A204.1 (cell line): ENCODE data around the gene ABCA3.

Experiments
- FAIRE-seq: peaks from 2 replicates; lab custom pipeline; 2012; peaks lifted over from hg19 to GRCh38; lab: Jason Lieb, UNC

The ABCA3 gene

DNA sequence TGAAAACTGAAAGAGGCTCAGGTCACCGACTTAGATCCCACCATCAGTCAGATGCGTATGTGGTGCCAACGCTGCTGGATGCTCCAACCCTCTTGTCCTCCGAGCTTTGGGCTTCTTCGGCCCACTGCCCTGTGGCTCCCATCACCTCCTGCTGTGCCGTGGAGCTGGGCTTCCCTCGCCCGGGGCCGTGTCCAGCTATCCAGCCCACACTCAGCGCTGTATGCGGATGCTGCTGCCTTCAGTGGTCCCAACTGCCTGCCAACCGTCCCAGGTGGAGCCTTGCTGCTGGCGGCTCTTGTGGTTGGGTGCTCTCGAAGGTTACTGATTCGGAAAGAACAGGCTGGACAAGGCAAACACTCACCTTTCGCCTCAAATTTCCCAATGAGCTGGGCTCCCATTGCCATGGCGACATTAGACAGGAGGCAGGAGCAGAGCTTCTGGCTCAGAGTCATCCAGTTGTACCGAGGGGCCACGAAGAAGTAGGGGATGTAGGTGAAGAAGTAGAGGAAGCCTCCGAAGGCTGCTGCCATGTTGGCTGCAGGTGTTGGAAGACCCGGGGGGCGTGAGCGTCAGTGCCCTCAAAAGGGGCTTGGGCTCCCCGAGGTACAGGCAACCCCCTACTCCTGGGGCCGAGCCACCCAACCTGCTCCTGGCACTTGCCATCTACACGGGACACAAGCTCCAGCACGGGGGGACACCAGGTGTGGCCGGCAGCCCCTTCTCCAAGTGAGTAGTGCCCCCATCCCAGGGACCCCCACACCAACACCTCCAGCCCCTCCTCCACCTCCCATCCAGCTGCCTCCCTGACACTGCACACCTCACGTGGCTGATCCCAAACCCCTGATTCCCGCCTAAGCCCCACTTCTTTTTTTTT, 32.2 kb downstream of the ABCA3 start:
- FAIRE-seq, result no peak

DNA sequence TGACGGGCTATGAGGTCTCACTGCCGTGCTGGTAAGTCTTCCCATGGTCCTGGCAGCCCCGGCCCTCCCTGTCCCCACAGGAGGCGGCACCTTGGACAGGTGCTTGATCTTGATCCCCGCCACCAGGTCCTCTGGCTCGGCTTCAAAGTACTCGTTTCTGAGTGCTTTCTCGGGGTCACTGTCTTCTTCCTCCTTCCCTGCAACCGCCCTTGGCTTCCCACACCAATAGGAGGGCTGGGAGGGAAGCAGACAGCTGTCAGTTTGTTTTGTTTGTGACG, 40.7 kb downstream of the ABCA3 start:
- FAIRE-seq, result no peak

DNA sequence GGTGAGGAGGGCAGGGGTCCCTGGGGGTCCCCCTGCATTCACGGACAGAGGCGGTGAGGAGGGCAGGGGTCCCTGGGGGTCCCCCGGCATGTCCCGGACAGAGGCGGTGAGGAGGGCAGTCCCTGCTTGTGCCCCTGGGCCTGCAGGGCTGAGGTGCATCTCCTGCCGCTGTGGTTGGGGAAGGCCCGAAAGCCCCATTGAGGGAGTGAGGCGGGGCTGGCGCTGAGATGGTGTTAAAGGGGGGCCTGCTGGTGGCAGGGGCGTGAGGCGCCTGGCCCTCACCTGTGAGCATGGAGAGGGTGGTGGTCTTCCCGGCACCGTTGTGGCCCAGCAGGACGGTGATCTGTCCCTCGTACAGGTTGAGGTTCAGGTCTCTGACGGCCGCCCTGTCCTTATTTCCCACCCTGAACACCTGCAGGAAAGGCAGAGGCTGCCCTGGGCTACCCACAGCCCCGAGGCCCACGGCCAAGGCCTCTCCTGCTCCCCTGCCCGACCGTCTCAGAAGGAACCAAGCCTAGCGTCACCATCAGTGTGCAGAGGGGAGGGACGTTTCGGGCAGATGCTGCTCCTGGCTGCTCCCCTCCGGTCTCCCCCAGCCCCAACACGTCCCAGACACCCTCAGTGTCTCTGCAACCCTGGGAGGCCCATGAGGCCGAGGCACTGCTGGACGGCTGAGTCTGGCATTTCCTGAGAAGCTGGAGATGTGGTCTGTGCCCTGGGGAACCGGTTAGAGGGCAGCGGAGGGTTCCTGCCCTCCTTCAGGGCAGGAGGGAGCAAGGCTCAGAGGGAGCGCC, 41.2 kb downstream of the ABCA3 start:
- FAIRE-seq, result no peak

DNA sequence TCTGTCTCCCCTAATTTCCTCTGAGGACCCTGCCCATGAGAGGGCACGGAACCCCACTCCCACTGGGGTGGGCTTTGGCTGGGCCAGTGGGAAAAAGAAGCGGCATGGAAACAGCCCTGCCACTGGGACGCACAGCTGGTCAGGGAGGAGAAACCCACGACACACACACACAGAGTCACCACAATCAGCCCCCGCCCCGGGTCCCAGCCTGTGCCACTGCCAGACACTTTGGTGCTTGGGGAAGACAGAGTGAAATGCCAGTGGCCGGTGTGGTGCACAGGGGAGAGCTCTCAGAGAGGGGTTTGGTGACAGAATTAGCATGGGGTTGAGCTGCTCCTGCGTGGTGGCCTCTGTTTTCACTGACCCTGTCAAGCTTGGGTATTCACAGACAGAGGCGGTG, 41.9 kb downstream of the ABCA3 start:
- FAIRE-seq, result no peak

DNA sequence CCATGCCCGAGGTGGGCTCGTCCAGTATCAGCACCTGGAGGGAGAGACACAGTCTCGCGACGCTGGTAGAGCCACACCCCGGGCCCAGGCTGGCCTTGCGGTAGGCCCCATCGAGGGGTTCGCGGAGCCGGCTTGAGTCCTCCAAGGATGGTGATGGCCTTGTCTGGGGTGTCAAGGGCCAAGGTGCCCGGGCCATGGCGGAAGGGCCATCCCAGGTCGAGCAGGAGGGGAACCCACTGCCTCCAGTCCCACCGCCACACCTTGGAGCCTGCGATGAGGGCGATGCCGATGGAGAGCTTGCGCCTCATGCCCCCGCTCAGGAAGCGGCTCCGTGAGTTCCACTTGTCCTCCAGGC, 43.0 kb downstream of the ABCA3 start:
- FAIRE-seq, result no peak

DNA sequence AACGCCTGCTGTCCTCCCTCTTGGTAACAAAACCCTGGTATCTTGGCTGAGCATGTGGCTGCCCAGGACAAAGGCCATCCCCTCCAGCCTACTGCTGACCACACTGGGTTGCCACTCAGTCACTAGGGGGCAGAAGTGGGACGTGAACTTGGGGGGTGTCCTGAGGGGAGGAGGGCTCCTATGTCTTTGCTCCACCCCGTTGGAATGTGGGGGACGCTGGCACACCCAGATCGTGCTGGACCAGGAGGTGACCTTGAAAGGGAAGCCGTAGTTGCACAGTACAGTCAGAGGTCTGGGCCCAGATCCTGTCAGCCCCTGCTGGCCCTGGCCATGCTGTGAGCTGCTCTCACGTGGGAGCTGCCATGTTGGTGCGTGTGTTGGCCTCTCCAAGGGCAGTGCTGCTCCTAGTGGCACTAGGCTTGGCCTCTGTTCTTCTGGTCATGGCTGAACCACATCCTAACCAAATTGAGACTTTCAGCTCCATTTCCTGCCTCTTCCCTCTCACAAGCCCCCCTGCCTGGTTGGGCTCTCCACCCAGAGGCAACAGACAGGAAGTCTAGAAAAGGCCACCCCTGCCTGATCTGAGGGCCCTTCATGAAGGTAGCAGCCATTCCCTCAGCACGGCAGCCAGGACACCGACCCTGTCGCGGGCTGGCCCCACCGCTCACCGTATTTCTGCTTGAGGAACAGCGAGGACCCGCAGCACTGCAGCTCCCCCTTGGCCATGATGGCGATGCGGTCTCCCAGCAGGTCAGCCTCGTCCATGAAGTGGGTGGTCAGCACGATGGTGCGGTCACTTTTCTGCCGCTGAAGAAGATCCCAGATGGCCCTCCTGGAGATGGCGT, 43.6 kb downstream of the ABCA3 start:
- FAIRE-seq, result no peak

DNA sequence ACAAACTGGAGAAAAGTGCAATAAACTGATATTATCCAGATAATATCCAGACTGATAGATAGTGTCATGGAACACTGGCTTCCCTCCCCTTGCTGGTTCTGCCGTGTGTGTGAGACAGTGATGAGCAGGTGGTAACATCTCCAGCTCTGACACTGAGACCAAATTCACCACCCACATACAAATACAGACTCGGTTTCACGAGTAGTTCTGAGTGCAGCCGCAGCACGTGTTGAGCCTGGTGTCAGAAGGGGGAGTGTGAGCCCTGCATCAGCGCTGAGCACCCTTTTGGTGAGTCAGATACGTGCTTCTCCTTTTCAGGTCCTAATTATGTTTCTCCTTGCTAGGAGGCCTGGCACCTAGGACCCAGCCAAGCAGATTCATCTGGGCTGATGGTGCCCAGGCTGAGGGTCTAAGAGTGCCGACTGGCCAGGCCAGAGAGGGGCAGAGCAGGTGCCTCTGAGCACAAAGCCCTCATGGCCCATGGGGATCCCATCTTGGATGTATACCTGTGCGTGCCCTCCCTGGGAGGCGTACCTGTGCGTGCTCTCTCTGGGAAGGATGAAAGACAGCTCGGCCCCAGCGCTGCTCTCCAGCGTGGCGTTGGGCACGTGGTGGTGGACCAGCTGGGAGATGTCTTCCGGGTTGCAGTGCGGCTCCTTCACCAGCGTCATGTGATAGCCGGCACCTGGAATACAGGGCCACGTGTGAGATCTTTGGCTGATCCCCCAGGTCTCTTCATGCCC, 45.3 kb downstream of the ABCA3 start:
- FAIRE-seq, result no peak

DNA sequence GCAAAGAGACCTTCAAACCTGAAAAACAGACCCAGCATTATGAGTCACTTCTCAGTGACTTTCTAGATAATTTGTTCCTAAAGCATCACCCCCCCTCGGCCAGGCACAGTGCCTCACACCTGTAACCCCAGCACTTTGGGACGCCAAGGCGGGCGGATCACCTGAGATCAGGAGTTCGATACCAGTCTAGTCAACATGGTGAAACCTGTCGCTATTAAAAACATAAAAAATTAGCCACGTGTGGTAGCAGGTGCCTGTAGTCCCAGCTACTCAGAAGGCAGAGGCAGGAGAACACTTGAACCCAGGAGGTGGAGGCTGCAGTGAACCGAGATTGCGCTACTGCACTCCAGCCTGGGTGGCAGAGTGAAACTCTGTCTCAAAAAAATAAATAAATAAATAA, 48.3 kb downstream of the ABCA3 start:
- FAIRE-seq, result no peak

DNA sequence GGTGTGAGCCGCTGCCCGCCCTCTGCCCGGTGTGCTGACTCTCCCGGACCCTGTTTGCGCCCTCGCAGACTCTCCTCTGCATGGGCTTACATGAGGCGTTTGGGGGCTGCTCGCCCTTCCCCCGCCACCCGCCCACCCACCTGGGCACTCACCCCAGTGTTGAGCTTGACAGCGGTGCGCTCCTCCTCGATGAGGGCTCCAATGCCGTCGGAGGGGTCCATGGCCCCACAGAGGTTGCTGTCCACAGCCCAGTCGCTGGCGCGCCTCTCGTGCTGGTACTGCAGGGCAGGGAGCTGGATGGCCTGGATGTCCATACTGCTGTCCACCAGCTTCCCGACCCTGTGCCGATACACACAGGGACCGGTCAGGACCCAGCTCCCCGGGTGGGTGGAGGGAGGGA, 51.2 kb downstream of the ABCA3 start:
- no peak for FAIRE-seq

DNA sequence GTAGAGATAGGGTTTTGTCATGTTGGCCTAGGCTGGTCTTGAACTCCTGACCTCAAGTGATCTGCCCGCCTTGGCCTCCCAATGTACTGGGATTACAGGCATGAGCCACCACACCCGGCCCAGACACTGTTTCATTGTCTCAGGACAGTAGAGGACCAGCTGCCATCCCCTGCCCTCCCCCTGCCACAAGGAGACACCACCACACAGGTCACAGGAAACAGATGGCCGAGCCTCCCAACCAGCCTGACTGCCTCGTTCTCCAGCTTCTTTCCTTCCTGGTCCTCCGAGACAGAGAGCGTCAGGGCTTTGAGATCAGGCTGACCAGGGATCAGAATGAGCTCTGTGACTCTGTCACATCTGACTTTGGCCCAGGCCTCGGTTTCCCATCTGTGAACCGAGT, 51.8 kb downstream of the ABCA3 start:
- FAIRE-seq, result no peak

DNA sequence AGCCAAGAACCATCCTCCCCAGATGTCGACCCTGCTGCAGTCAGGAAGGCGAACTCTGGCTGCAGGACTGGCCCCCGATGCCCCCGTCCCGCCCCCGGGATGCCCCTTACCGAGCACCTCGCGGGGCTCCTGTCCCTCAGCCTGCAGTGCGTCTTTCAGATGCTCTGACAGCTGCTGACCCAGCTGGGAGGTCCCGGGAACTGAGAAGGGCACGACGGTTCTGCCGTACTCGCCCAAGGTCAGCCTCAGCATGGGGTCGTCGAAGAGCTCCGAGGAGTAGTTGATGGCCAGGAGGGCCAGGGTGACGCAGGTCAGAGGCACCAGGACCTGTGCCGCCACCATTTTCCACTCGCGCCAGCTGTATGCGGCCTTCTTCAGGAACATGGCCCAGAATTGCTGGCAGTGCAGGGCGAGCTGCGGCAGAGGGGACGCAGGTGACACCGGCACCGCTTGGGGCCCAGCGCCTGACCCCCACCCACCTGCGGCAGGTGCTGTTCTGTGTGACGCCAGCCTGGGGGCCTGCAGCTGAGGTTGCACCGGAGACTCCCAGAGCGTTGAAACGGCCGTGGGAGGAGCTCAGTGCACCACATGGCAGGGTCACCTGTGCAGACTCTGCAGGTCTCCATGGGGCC, 52.5 kb downstream of the ABCA3 start:
- FAIRE-seq, result no peak

DNA sequence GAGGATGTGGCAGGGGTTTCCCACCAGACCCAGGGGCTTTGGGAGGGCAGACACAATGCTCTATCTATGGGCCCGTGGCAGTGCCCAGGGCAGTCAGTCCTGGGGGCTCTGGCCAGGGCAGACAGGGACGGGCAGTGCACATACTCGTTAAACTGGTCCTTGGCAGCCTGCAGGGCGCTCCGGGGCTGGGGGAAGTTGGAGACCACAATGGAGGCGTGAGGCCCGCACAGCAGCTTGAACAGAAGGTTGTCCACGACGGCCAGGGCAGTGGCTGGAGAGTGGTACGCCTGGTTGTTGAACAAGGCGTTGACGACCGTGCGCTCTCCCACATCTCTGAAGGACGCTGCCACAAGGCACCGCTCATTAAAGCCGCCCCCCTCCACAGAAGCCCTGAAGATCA, 54.0 kb downstream of the ABCA3 start:
- FAIRE-seq, result no peak

DNA sequence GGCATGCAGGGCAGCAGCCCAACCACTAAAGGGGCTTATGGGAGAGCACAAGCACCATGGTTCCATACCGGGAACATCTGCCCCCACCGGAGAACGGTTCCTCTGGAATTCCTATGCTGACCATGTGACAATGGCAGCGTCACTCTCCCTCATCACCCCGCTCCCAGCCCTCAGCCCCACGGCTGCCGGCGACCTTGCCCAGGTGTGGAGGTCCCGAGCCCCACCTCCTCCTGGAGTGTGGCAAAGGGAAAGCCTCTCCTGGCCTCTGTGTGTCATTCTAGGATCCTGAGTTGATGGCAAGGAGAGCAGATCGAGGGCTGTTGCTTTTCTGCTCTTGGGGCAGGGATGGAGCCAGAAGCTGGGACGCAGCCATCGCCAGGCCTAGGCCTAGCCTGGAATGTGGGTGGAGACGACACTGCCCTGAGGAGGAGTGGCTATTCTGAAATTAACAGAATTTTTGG, 54.8 kb downstream of the ABCA3 start:
- FAIRE-seq, result no peak

DNA sequence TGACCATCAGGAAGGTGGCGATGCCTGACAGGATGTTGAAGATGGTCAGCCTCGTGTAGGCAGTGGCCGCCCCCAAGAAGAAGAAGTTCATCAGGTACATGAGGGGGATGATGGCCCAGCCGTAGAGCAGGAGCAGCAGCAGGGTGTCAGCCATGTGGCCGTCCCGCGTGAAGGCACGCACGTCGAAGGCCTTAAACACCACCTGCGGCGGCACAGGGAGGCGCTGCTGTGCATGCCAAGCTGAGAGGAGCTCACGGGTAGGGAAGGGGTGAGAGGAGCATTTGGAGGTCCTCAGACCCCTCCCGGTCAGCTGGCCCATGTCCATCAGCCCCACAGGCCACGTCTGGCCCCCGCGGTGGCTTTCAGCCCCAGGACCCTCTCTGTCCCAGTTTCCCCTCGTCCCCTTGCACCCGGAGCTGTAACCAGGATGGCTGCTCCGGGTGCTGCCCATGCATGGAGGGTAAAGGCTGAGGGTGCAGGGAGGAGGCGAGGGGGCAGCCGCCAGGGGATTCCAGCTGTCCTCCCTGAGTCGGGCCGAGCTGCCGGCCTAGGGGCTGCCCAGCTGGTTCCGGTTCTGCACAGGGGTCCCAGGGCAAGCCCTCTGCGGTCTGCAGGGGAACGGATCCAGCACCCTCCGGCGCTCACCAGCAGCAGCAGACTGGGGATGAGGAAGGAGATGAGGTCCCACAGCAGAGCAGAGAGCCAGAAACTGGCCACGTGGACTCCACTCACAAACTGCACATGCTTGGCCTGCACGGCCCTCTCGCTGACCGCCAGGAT, 55.5 kb downstream of the ABCA3 start:
- FAIRE-seq, result no peak

DNA sequence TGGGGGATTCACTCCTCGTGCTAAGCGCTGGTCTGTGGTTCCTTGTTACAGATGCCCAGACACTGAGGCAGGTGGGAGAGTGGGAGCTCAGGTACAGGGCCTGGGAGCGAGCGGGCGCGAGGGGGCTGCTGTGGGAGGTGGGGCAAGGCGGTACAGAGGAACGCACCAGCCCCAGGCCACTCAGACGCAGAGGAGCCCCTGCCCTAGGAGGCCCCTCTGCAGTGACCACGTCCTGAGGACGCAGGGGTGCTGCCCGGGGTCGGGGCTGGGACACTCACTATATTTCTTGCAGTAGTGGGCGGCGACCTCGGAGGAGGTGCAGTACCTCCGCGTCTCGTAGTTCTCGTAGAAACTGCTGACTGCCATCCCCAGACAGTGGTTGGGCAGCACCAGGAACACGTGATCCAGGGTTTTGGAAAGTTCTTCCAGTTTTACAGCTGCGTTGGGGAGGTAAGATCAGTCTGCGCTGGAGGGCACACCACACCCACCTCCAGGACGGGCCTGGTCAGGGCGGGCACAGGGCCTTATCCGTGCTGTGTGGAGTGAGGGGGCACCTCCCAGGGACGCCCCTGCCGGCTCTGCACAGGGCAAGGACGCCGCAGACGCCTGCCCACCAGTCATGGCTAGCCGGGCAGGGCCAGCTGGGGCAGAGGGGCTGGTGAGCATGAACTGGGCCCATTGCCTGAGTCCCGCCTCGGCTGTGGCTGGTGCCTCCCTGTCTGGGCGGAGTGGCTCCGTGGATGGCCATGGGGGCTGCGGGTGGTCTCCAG, 56.3 kb downstream of the ABCA3 start:
- no peak for FAIRE-seq

DNA sequence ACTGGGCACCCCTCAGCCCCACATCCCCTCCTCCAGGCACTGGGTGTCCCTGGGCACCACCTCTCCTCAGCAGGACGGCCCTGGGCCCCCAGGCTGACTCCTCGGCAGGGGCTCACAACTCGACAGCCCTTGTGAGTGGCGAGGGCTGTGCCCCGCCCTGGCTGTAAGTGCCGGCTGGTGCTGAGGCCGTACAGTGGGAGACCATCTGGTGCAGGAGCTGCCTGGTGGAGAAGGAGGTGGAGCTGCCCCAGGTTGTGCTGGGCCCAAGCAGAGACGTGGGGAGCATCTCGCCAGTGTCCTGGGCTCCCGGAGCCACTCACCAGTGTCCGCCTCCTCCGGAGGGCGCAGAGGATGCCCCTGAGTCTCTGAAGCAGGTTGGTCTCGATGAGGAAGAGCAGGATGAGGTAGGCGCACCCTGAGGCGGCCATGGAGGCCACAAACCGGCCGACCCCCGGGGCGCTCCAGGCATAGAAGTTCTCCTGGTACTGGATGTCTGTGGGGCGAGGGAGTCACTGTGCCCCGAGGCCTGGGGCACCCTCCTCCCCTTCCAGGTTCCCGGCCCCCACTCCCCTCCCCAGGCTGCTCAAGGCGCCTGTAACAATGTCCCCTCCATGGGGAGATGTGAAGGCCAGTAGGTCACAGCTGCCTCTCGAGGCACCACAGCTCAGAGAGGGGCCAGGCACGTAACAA, 57.5 kb downstream of the ABCA3 start:
- no peak for FAIRE-seq

DNA sequence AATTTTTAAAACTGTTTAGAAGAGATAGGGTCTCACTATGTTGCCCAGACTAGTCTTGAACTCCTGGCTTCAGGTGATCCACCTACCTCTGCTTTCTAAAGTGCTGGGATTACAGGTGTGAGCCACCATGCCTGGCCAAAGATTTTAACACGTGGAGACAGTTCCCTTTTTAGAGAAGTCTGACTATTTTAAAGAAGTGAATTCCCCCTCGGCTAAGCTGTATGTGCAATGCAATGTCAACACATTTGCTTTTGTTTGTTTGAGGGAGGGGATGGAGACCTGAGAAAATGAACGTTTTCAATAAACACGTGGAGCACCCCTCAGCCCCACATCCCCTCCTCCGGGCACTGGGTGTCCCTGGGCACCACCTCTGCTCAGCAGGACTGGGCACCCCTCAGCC, 58.3 kb downstream of the ABCA3 start:
- no peak for FAIRE-seq

DNA sequence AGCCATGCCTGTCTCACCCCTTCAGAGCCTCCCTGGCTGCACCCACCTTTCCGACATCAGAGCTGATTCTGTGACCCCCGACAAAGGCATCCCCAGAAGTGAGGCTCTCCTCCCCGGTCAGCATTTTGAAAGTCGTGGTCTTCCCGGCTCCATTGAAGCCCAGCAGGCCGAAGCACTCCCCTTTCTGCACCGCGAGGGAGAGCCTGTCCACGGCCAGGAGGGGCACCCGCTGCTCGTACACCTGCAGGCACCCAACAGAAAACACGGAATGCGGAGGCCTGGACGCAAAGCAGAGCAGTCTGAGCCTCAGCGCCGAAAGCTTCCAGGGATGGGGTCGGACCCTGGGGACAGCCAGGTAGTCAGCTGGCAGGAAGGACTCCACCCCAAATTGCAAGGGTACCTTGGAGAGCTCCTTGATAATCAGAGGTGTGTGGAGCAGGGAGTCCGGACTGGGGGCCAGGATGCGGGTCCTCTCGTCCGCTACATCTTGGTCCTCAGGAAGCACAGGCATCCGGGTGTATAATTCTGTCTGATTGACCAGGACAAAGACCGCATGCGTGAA, 59.5 kb downstream of the ABCA3 start:
- no peak for FAIRE-seq

DNA sequence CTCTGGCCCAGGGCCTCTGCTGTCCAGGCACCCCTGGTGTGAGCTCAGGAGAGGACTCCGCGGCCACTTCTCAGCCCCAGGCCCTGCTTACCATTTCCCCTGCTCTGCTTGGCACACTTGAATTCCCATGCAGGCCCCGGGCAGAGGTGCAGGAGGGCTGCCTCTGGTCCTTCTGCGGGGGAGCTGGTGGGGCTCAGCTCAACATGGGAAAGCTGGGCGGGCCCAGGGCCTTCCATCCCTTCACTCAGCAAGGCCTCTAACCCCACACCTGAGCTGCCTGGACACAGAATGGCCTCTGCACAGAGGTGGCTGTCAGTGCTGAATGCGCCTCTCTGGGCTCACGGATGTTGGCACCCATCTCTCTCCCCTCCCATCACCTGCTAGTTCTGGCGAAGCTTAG, 60.1 kb downstream of the ABCA3 start:
- no peak for FAIRE-seq
